CD14-positive monocyte (primary cell): ENCODE measurements around the gene MAP3K7CL. TPM values are rescaled to one million over a fixed set of nuclear protein-coding genes. Genes with fewer than 3 reads are reported as not detected.

Experiments used
- DNase-seq, 3 donors: peaks; one replicate each; pipeline ENCODE4 v3.0.0-alpha.2; 2011 to 2022
- H2AFZ ChIP-seq: 2 replicates; pipeline ENCODE4 v1.6.0; 2012; ENCODE audit warnings: mild to moderate bottlenecking, low read depth, low read length, inconsistent platforms; ENCODE audit not compliant: insufficient read depth, poor library complexity, severe bottlenecking
- H3K27ac ChIP-seq, 2 donors: 1 replicate in 1 of 2; 2 replicates in 1 of 2; pipeline ENCODE4 v1.5.1; 2012 to 2013; ENCODE audit warnings: low read length in 2 of 2, control low read depth in 1 of 2, inconsistent platforms in 1 of 2, low read depth in 1 of 2, mild to moderate bottlenecking in 1 of 2
- H3K27me3 ChIP-seq, 2 donors: one replicate each; pipeline versions ENCODE4 v1.6.0 to v1.6.1; 2011 to 2013; ENCODE audit warnings: low read length in 2 of 2; ENCODE audit not compliant: control insufficient read depth in 2 of 2, insufficient read depth in 2 of 2
- H3K36me3 ChIP-seq, 2 donors: replicated peaks in 1 of 2; 1 replicate in 1 of 2; 2 replicates in 1 of 2; pipeline versions ENCODE4 v1.5.1 to v1.6.1; 2012 to 2013; ENCODE audit warnings: low read length in 2 of 2, control low read depth in 1 of 2, inconsistent platforms in 1 of 2, mild to moderate bottlenecking in 1 of 2; ENCODE audit not compliant: insufficient read depth in 2 of 2, control insufficient read depth in 1 of 2
- H3K4me1 ChIP-seq, 2 donors: 1 replicate in 1 of 2; 2 replicates in 1 of 2; pipeline versions ENCODE4 v1.5.1 to v1.6.1; 2012 to 2013; ENCODE audit warnings: low read length in 2 of 2, control low read depth in 1 of 2, inconsistent platforms in 1 of 2, mild to moderate bottlenecking in 1 of 2, moderate library complexity in 1 of 2; ENCODE audit not compliant: insufficient read depth in 2 of 2, control insufficient read depth in 1 of 2
- H3K4me2 ChIP-seq: replicated peaks from 2 replicates; pipeline ENCODE3; 2012; ENCODE audit warnings: low read length, moderate library complexity, mild to moderate bottlenecking; ENCODE audit not compliant: poor library complexity, severe bottlenecking; ENCODE audit errors: extremely low read depth
- H3K4me3 ChIP-seq, 3 experiments: fragments of 200-600 bp in 1 of 3; sonication (generic) in 1 of 3; replicated peaks in 1 of 3; 1 replicate in 2 of 3; 2 replicates in 1 of 3; pipeline ENCODE4 v1.5.1; 2011 to 2013; ENCODE audit warnings: low read length in 3 of 3, mild to moderate bottlenecking in 3 of 3, control low read depth in 2 of 3, low read depth in 2 of 3, inconsistent platforms in 1 of 3, moderate library complexity in 1 of 3
- H3K79me2 ChIP-seq: 2 replicates; pipeline ENCODE4 v1.6.0; 2012; ENCODE audit warnings: mild to moderate bottlenecking, control low read depth, inconsistent platforms, low read length, moderate library complexity; ENCODE audit not compliant: insufficient read depth
- H3K9ac ChIP-seq: 2 replicates; pipeline ENCODE4 v1.6.0; 2017; ENCODE audit warnings: low read length, mild to moderate bottlenecking; ENCODE audit not compliant: insufficient read depth, poor library complexity, severe bottlenecking
- H3K9me3 ChIP-seq, 2 donors: replicated peaks in 1 of 2; 1 replicate in 1 of 2; 2 replicates in 1 of 2; pipeline versions ENCODE4 v1.5.1 to v1.6.1; 2012 to 2013; ENCODE audit warnings: low read length in 2 of 2, control low read depth in 1 of 2; ENCODE audit not compliant: control insufficient read depth in 1 of 2, insufficient read depth in 1 of 2
- H4K20me1 ChIP-seq: 2 replicates; pipeline ENCODE4 v1.6.0; 2012; ENCODE audit warnings: mild to moderate bottlenecking, low read length, control low read depth, moderate library complexity; ENCODE audit not compliant: insufficient read depth
- H3K27ac Mint-ChIP-seq, 7 donors: one replicate each; pipeline ENCODE4 v1.8.0; 2020; ENCODE audit warnings: mild to moderate bottlenecking in 7 of 7, mixed read lengths in 7 of 7, moderate library complexity in 6 of 7, inconsistent platforms in 2 of 7
- H3K27me3 Mint-ChIP-seq, 3 donors: one replicate each; pipeline ENCODE4 v1.8.0; 2021 to 2022; ENCODE audit warnings: low read depth in 3 of 3, mild to moderate bottlenecking in 3 of 3, mixed read lengths in 3 of 3, moderate library complexity in 3 of 3, inconsistent platforms in 1 of 3
- H3K36me3 Mint-ChIP-seq, 2 donors: one replicate each; pipeline ENCODE4 v1.8.0; 2020; ENCODE audit warnings: mixed read lengths in 2 of 2, inconsistent platforms in 1 of 2, mild to moderate bottlenecking in 1 of 2
- H3K4me1 Mint-ChIP-seq: one replicate; pipeline ENCODE4 v1.8.0; 2020; ENCODE audit warnings: mild to moderate bottlenecking, mixed read lengths
- H3K4me3 Mint-ChIP-seq, 2 donors: one replicate each; pipeline ENCODE4 v1.8.0; 2020; ENCODE audit warnings: mild to moderate bottlenecking in 2 of 2, mixed read lengths in 2 of 2, moderate library complexity in 1 of 2
- H3K9me3 Mint-ChIP-seq, 7 donors: one replicate each; pipeline ENCODE4 v1.8.0; 2020 to 2022; ENCODE audit warnings: mixed read lengths in 7 of 7, mild to moderate bottlenecking in 6 of 7, moderate library complexity in 6 of 7, inconsistent platforms in 2 of 7
- WGBS: methylation state at CpG from one replicate; pipeline ENCODE4 v1.1.5; 2013; ENCODE audit warnings: missing lambda C conversion rate; ENCODE audit not compliant: insufficient coverage; 5-methylcytosine and 5-hydroxymethylcytosine counted together
- intact Hi-C, 2 donors: fragments of 100-400 bp; cut with micrococcal nuclease; formaldehyde crosslinking; loops; one replicate each; pipeline versions ENCODE4 v1.15.0 to v1.15.1; 2023
- polyA plus RNA-seq, 3 donors: library from polyadenylated mRNA; depleted of rRNA in 1 of 3; unstranded in 2 of 3; stranded (reverse) in 1 of 3; fragments of 300-500 nt in 2 of 3; fragments of >200 nt in 1 of 3; fragmentation: Illumina TruSeq in 2 of 3; gene quantifications; 1 replicate in 2 of 3; 2 replicates in 1 of 3; pipeline ENCODE4 v1.2.3, GENCODE V29; 2012 to 2021
- TF ChIP-seq, protein P1 (sequence below): fragments of 200-600 bp; IDR thresholded peaks from one replicate; pipeline ENCODE4 v1.8.0; 2022; ENCODE audit warnings: antibody characterized with exemption, mild to moderate bottlenecking

The MAP3K7CL gene
- polyA plus RNA-seq, 3 donors = 14.6 to 15.8 (median 15.7) TPM

- H3K4me2 ChIP-seq = no peak overlapping the region
- TF ChIP-seq, protein P1, sequence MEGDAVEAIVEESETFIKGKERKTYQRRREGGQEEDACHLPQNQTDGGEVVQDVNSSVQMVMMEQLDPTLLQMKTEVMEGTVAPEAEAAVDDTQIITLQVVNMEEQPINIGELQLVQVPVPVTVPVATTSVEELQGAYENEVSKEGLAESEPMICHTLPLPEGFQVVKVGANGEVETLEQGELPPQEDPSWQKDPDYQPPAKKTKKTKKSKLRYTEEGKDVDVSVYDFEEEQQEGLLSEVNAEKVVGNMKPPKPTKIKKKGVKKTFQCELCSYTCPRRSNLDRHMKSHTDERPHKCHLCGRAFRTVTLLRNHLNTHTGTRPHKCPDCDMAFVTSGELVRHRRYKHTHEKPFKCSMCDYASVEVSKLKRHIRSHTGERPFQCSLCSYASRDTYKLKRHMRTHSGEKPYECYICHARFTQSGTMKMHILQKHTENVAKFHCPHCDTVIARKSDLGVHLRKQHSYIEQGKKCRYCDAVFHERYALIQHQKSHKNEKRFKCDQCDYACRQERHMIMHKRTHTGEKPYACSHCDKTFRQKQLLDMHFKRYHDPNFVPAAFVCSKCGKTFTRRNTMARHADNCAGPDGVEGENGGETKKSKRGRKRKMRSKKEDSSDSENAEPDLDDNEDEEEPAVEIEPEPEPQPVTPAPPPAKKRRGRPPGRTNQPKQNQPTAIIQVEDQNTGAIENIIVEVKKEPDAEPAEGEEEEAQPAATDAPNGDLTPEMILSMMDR = no peak
- no peak overlapping the region for H2AFZ ChIP-seq
- peaks cover 8% of the 10 kb centered on the region for H3K4me1 Mint-ChIP-seq
- no peak overlapping the region for H3K4me3 Mint-ChIP-seq
- H4K20me1 ChIP-seq = no peaks in the 10 kb centered on the region
- no peaks in the 10 kb centered on the region for H3K79me2 ChIP-seq
- H3K9ac ChIP-seq = no peak overlapping the region
- H3K27me3 Mint-ChIP-seq = peaks cover 0 to 2% (median 2%) of the 10 kb centered on the region in 3 donors
- intact Hi-C loops = no loop called here
- H3K4me1 ChIP-seq = no peaks in the 10 kb centered on the region
- DNase-seq = no peak
- no peak overlapping the region for H3K27ac Mint-ChIP-seq
- H3K4me3 ChIP-seq = no peak overlapping the region
- H3K9me3 ChIP-seq = no peaks in the 10 kb centered on the region
- no peak overlapping the region for H3K27ac ChIP-seq
- no peaks in the 10 kb centered on the region for H3K27me3 ChIP-seq
- H3K9me3 Mint-ChIP-seq = peaks cover 0 to 3% (median 0%) of the 10 kb centered on the region in 7 donors
- H3K36me3 ChIP-seq = no peaks in the 10 kb centered on the region
- H3K36me3 Mint-ChIP-seq = peaks cover 0 to 2% of the 10 kb centered on the region in 2 donors
Measured at GRCh38 chr21:29124645-29125044, 5.8 kb upstream of the MAP3K7CL start.

DNA sequence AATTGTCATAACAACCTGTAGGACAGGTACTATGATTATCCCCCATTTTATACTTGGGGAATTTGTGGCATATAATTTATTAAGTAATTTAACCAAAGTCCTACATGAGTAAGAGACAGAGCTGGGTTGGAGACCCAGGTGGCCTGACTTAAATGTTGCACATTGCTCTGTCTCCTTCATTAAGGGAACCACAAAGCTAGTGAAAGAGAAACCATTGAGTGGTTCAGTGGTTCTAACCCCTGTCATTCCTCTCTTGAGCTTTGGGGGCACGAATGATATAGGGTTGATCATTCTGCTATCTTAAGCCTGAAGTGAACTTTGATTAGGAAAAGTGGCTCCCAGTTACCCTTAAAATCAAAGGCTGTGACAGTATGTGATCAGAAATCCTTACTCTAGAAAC lies 5.3 kb upstream of the MAP3K7CL start:
- TF ChIP-seq, protein P1 = no peak
- DNase-seq = no peak
- peaks cover 0 to 2% (median 2%) of the 10 kb centered on the region in 3 donors for H3K27me3 Mint-ChIP-seq
- H3K79me2 ChIP-seq = no peaks in the 10 kb centered on the region
- H3K27me3 ChIP-seq = no peaks in the 10 kb centered on the region
- H3K27ac Mint-ChIP-seq = peak overlapping the region in 1 of 7 donors; percentile 69
- peaks cover 0 to 3% of the 10 kb centered on the region in 2 donors for H3K36me3 Mint-ChIP-seq
- no peak overlapping the region for H3K27ac ChIP-seq
- H3K4me2 ChIP-seq = no peak overlapping the region
- intact Hi-C loops = no loop called here
- no peaks in the 10 kb centered on the region for H4K20me1 ChIP-seq
- H3K4me3 ChIP-seq = no peak overlapping the region
- no peak overlapping the region for H3K9ac ChIP-seq
- H3K9me3 Mint-ChIP-seq = peaks cover 0 to 3% (median 2%) of the 10 kb centered on the region in 7 donors
- no CpG with 5 or more reads among the region's 1 CpG for WGBS
- no peak overlapping the region for H3K4me3 Mint-ChIP-seq
- H3K4me1 Mint-ChIP-seq = peaks cover 7% of the 10 kb centered on the region
- H3K4me1 ChIP-seq = no peaks in the 10 kb centered on the region
- no peaks in the 10 kb centered on the region for H3K9me3 ChIP-seq
- no peak overlapping the region for H2AFZ ChIP-seq
- H3K36me3 ChIP-seq = no peaks in the 10 kb centered on the region
